GM21528 (cell line): ENCODE measurements around the gene DMD.

Source experiments
- ATAC-seq: cut with Tn5 transposase; IDR thresholded peaks from one replicate; pipeline ENCODE4 v1.9.1; 2021; ENCODE audit warnings: mild to moderate bottlenecking, moderate library complexity; ENCODE audit not compliant: unreplicated experiment, low FRiP score

The DMD gene

GRCh38 chrX:31185884-31186283, 2025.5 kb downstream of the DMD start:
- ATAC-seq = no peak

GRCh38 chrX:31181377-31182000, 2029.9 kb downstream of the DMD start:
- ATAC-seq = no peak

GRCh38 chrX:31179203-31179602, 2032.1 kb downstream of the DMD start:
- peak; percentile 55 for ATAC-seq

- no peak for ATAC-seq
These were observed 2032.6 kb downstream of the DMD start for GRCh38 chrX:31178769-31179125.

- no peak for ATAC-seq
These were observed 2033.1 kb downstream of the DMD start for GRCh38 chrX:31178064-31178768.

GRCh38 chrX:31170792-31171191, 2040.6 kb downstream of the DMD start:
- no peak for ATAC-seq

GRCh38 chrX:31168551-31168950, 2042.8 kb downstream of the DMD start:
- peak; percentile 98 for ATAC-seq

- ATAC-seq = no peak
These were observed 2044.5 kb downstream of the DMD start for GRCh38 chrX:31166832-31167231.

GRCh38 chrX:31166416-31166815, 2044.9 kb downstream of the DMD start:
- ATAC-seq = no peak

GRCh38 chrX:31165241-31166035, 2045.9 kb downstream of the DMD start:
- ATAC-seq = no peak

- no peak for ATAC-seq
These were observed 2056.4 kb downstream of the DMD start for GRCh38 chrX:31154946-31155345.

GRCh38 chrX:31153475-31154047, 2057.8 kb downstream of the DMD start:
- ATAC-seq = no peak

- no peak for ATAC-seq
These were observed 2064.2 kb downstream of the DMD start for GRCh38 chrX:31147175-31147574.

GRCh38 chrX:31139961-31140360, 2071.4 kb downstream of the DMD start:
- ATAC-seq = no peak

GRCh38 chrX:31138124-31138523, 2073.2 kb downstream of the DMD start:
- no peak for ATAC-seq

- peak; percentile 97 for ATAC-seq
These were observed 2075.2 kb downstream of the DMD start for GRCh38 chrX:31136144-31136611.

GRCh38 chrX:31132821-31133241, 2078.5 kb downstream of the DMD start:
- ATAC-seq = no peak

GRCh38 chrX:31130457-31131220, 2080.7 kb downstream of the DMD start:
- no peak for ATAC-seq

GRCh38 chrX:31128855-31129254, 2082.5 kb downstream of the DMD start:
- ATAC-seq = no peak

- no peak for ATAC-seq
These were observed 2083.6 kb downstream of the DMD start for GRCh38 chrX:31127716-31128115.
